Urinary bladder (tissue), 4 donors: ENCODE data around the gene SLC26A9. TPM values are rescaled to one million over a fixed set of nuclear protein-coding genes. Genes with fewer than 3 reads are reported as not detected.

Experiments
- DNase-seq: peaks from one replicate; pipeline ENCODE4 v3.0.0-alpha.2; 2015; ENCODE audit errors: extremely low spot score
- H3K27ac ChIP-seq: one replicate; pipeline ENCODE4 v1.5.1; 2013; ENCODE audit warnings: low read depth, mild to moderate bottlenecking, moderate library complexity
- H3K36me3 ChIP-seq: one replicate; pipeline ENCODE4 v1.6.1; 2013; ENCODE audit warnings: mild to moderate bottlenecking, moderate library complexity; ENCODE audit not compliant: insufficient read depth
- H3K4me1 ChIP-seq: one replicate; pipeline ENCODE4 v1.6.1; 2013; ENCODE audit warnings: mild to moderate bottlenecking, moderate library complexity; ENCODE audit not compliant: insufficient read depth
- H3K4me3 ChIP-seq: one replicate; pipeline ENCODE4 v1.5.1; 2013; ENCODE audit warnings: low read depth, low read length
- WGBS: extraction: QIAGEN DNeasy Blood & Tissue Kit; methylation state at CpG from one replicate; pipeline ENCODE4 v1.1.7; 2013; 5-methylcytosine and 5-hydroxymethylcytosine counted together
- polyA plus RNA-seq: library from polyadenylated mRNA; stranded (reverse); fragments of 200-250 nt; gene quantifications from one replicate; pipeline ENCODE4 v1.2.3, GENCODE V29; 2013
- total RNA-seq: library from RNA; depleted of rRNA; stranded (reverse); fragments of >200 nt; gene quantifications from one replicate; pipeline ENCODE4 v1.2.3, GENCODE V29; 2014
- donor health status: healthy with polysubstance abuse.
- donor health status: healthy.

The SLC26A9 gene
- total and polyA plus RNA-seq, 2 donors = not detected

GRCh38 chr1:205933671-205934618, 9.3 kb downstream of the SLC26A9 start:
- Histone ChIP-seq H3K4me1 (no peaks in the 10 kb centered on the region), H3K27ac (no peak overlapping the region), H3K36me3 (no peaks in the 10 kb centered on the region), H3K4me3 (no peak overlapping the region)
- DNase-seq = no peak
- WGBS = 68% methylated on average over 7 of the region's 7 CpGs

DNA sequence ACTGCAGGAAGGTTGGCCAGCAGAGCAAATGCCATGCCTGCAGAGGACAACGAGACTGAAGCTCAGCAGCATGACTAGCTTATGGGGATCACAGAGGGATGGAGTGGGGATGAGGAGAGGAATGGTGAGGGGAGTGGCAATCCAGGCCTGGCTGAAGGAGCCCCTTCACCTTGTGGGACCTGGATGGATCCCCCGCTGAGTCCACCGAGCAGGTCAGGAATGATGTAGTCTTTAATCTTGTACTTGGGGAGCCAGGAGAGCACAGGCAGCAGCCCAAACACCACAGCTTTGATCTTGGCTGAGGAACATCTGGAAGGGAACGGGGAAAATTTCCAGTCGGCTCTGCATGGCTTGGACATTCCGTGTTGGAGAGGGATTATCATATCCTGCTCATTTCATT, 10.5 kb downstream of the SLC26A9 start:
- H3K36me3 ChIP-seq = no peaks in the 10 kb centered on the region
- no peaks in the 10 kb centered on the region for H3K4me1 ChIP-seq
- no peak overlapping the region for H3K27ac ChIP-seq
- 61% methylated on average over 6 of the region's 6 CpGs for WGBS
- DNase-seq = no peak
- H3K4me3 ChIP-seq = no peak overlapping the region

- no peak overlapping the region for H3K27ac ChIP-seq
- H3K4me3 ChIP-seq = no peak overlapping the region
- WGBS = 39% methylated on average over 4 of the region's 4 CpGs
- H3K36me3 ChIP-seq = no peaks in the 10 kb centered on the region
- no peaks in the 10 kb centered on the region for H3K4me1 ChIP-seq
- DNase-seq = no peak
These were observed 12.4 kb downstream of the SLC26A9 start for GRCh38 chr1:205930799-205931281.

DNA sequence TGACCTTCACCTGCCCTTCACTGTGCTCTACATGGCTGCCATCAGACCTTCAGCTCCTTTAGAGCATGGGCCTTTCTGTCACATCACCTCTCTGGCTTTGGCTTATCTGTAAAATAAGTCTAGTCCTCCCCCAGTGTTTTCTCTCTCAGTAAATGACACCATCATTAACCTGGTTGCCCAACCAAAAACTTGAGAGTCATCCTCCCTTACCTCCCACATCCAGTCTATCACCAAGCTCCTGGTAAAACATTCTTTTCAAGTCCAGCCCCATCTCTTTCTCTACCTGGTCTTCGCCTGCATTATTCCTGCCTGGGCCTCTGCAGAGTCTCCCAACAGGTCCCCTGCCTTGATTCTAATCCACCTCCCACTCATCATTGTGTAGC, 13.1 kb downstream of the SLC26A9 start:
- Histone ChIP-seq H3K4me3 (no peak overlapping the region), H3K27ac (no peak overlapping the region), H3K4me1 (no peaks in the 10 kb centered on the region), H3K36me3 (no peaks in the 10 kb centered on the region)
- WGBS = 93% methylated on average over 1 of the region's 1 CpG
- DNase-seq = no peak

DNA sequence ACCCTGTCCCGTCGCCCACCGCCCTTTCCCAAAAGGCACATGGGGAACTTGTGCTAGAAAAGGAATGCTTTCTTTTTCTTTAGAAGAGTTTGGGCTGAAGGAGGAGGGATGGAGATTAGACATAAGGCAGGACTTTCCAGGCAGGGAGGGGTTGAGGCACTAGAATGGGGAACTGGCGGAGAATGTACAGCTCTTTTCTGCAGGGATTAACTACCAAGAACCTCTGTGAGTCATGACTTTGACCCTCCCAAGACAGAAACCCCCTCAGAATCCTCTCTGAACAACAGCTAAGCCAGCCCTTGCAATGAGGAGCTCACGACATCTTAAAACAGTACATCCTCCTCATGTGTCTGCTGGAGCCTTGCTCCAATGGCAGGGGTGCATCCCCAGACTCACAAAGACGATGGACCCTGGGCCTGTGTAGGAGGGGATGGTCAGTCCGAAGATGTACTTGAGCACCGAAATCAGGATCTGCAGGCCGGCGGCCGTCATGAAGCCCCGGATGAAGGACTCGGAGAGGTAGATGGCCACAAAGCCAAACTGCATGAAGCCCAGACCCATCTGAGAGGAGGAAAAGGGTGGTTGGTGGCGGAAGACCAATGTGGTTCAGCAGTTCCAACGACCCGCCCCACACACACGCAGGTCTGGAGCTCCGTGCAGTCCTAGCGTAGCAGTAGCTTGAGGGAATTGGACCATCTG, 13.6 kb downstream of the SLC26A9 start:
- DNase-seq = no peak
- Histone ChIP-seq H3K27ac (no peak overlapping the region), H3K36me3 (no peaks in the 10 kb centered on the region), H3K4me3 (no peak overlapping the region), H3K4me1 (no peaks in the 10 kb centered on the region)
- WGBS = 95% methylated on average over 19 of the region's 19 CpGs

DNA sequence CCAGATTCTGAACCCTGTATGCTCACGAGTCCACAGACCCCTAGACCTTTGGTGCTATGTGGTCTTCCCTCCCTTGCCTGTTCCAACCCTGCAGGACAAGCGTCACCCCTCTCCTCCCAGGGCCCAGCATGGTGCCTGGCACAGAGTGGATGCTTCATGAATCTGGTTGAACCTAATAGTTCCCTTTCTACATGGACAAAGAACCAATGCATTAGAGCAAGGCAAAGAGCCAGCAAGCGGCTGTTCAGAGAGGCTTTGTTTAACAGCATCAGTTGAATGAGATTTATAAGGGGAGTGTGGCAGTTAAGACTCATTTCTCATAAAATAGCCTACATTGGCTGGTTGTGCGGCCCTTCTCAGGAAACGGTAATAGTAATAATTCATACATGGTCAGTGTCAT, 14.9 kb downstream of the SLC26A9 start:
- Histone ChIP-seq H3K4me3 (no peak overlapping the region), H3K36me3 (no peaks in the 10 kb centered on the region), H3K27ac (no peak overlapping the region), H3K4me1 (no peaks in the 10 kb centered on the region)
- WGBS = 70% methylated on average over 5 of the region's 5 CpGs
- DNase-seq = peak; percentile 17

DNA sequence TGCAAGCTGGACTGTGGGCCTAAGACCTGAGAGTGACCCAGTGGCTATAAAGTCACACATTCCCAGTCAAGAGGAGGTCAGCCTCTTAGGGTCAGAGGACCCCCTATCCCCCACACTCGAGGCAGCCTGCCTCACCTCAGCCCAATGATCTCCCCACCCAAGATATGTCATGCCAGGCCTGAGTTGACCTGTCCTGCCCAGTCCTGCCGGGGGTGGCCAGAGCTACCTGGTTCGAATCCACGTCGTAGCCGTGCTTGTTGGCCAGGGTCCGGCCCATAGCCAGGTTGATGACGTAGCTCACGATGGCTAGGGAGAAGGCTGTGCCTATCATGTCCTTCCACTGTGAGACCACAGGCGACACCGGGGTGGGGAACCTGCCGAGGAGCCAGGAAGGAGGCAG, 15.6 kb downstream of the SLC26A9 start:
- DNase-seq = no peak
- 94% methylated on average over 12 of the region's 12 CpGs for WGBS
- Histone ChIP-seq H3K4me1 (no peaks in the 10 kb centered on the region), H3K36me3 (no peaks in the 10 kb centered on the region), H3K27ac (no peak overlapping the region), H3K4me3 (no peak overlapping the region)

DNA sequence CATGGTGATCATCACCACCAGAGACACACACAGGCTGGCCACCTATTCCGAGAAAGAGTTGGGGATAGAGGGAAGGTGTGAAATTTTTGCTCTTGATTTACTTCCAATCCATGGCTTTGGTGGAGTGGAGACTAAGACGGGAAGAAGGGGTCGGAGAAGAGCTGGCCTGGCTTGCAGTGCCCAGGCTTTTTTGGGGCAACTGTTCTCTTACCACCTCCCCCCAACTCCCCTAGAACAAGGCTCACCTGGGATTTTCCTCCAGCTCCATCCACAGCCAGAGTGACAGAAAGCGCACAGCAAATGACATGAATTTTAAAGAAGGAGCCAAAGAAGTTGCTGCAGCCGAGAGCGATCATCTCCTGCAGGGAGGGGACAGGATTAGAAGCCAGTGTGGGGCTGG, 16.0 kb downstream of the SLC26A9 start:
- Histone ChIP-seq H3K36me3 (no peaks in the 10 kb centered on the region), H3K27ac (no peak overlapping the region), H3K4me3 (no peak overlapping the region), H3K4me1 (no peaks in the 10 kb centered on the region)
- no peak for DNase-seq
- 94% methylated on average over 6 of the region's 6 CpGs for WGBS

DNA sequence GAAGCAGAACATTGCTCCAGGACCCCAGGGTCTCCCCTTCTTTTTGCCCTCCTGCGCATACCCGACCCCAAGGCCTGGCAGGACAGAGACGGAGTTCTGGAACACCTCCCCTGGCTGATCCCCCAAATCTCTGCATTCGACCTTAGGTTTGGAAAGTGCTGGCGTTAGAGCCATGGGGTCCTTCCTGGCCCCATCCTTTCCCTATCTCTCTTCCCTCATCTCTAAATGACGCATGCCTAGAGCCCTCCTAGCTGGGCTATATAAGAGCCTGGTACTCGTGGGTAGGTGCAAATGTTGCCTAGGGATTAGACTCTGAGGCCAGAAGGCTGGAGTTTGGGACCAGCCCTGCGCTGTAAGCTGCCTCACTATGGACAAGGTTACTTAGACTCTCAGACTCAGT, 16.6 kb downstream of the SLC26A9 start:
- no peak for DNase-seq
- no peak overlapping the region for H3K4me3 ChIP-seq
- no peaks in the 10 kb centered on the region for H3K36me3 ChIP-seq
- WGBS = 90% methylated on average over 8 of the region's 8 CpGs
- no peak overlapping the region for H3K27ac ChIP-seq
- no peaks in the 10 kb centered on the region for H3K4me1 ChIP-seq

DNA sequence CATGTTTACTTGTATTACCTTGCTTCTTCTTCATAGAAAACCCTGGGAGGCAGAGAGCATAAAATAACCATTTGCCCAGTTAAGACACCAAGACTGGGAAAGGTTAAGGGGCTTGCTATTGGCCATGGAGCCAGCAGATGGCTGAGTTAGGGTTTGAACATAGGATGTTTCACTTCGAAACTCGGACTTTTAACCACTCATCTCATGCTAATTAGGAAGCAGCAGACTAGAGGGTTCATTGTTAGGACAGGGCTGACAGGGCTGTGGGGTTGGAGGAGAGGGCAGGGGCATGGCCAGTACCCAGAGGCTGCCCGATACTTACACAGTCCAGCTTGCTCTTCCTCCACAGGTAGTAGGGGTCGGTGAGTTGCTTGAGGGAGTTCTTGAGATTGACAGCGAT, 17.0 kb downstream of the SLC26A9 start:
- WGBS = 87% methylated on average over 5 of the region's 5 CpGs
- no peak overlapping the region for H3K27ac ChIP-seq

DNA sequence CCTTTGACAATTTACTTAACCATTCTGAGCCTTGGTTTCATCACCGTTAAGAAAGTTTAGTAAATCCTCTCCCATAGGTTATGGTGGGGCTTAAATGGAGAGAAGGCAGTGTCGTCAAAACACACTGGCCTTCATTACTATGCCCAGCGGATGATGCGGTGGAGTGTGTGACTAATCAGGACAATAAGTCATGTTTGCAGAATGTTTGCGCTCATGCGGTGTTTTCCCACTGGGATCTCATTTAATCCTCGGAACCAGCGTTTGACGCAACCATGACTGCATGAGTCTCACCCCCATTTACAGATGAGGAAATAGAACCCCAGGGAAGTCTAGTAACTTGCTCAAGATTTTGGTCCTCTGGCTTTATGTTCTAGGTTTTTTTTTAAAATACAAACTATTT, 17.5 kb downstream of the SLC26A9 start:
- Histone ChIP-seq H3K36me3 (no peaks in the 10 kb centered on the region), H3K27ac (no peak overlapping the region), H3K4me3 (no peak overlapping the region), H3K4me1 (no peaks in the 10 kb centered on the region)
- 87% methylated on average over 9 of the region's 9 CpGs for WGBS
- no peak for DNase-seq

More for the DNA sequence above, 17.0 kb downstream of the SLC26A9 start:
- Histone ChIP-seq H3K4me3 (no peak overlapping the region), H3K36me3 (no peaks in the 10 kb centered on the region), H3K4me1 (no peaks in the 10 kb centered on the region)
- DNase-seq = no peak

- H3K4me3 ChIP-seq = no peak overlapping the region
- H3K27ac ChIP-seq = no peak overlapping the region
- H3K4me1 ChIP-seq = no peaks in the 10 kb centered on the region
- no peaks in the 10 kb centered on the region for H3K36me3 ChIP-seq
- no peak for DNase-seq
These were observed 18.8 kb downstream of the SLC26A9 start for GRCh38 chr1:205924460-205924790.

GRCh38 chr1:205923651-205924459, 19.4 kb downstream of the SLC26A9 start:
- Histone ChIP-seq H3K4me1 (no peaks in the 10 kb centered on the region), H3K36me3 (no peaks in the 10 kb centered on the region), H3K4me3 (no peak overlapping the region), H3K27ac (no peak overlapping the region)
- DNase-seq = no peak
- 91% methylated on average over 11 of the region's 11 CpGs for WGBS
